GM19035 (cell line): ENCODE data around the gene LPIN1.
A peak's percentile ranks its signal among the peaks of the same experiment; 100 is the strongest.

Experiments
- ATAC-seq: cut with Tn5 transposase; IDR thresholded peaks from one replicate; pipeline ENCODE4 v1.9.1; 2021; ENCODE audit not compliant: unreplicated experiment

Gene LPIN1

DNA sequence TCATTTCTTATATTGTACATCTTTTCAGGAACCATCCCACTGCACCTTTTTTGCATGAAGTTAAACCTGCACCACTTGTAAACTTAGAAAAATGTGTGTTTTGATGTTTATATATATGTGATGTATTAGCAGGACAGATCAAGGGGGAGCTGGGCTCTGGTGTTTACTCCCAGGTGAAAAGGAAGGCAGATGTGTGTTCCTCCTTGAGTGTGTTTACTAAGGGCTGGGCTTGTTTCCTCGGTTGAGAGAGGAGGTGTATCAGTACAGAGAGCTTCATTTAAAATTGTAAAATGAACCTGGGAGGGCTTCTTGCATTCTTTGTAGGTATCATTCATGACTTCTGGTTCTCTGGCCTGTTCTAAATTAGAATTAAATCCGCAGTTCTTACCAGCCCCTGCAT is 14.8 kb downstream of the LPIN1 start:
- ATAC-seq = no peak

DNA sequence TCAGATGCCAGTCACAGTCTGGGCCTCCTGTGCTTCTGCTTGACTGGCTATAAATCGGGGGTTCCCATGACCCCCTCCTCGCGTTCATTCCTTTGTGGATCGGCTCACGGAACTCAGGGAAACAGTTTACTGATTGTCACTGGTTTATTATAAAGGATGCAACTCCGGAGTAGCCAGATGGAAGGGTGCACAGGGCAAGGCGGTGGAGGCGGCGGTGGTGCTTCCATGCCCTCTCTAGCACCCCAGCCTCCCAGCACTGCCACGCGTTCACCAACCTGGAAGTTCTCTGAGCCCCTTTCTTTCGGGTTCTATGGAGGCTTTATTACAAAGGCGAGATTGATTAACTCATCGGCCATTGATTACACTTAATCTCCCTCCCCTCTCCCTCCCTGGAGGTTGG is 15.6 kb downstream of the LPIN1 start:
- no peak for ATAC-seq

DNA sequence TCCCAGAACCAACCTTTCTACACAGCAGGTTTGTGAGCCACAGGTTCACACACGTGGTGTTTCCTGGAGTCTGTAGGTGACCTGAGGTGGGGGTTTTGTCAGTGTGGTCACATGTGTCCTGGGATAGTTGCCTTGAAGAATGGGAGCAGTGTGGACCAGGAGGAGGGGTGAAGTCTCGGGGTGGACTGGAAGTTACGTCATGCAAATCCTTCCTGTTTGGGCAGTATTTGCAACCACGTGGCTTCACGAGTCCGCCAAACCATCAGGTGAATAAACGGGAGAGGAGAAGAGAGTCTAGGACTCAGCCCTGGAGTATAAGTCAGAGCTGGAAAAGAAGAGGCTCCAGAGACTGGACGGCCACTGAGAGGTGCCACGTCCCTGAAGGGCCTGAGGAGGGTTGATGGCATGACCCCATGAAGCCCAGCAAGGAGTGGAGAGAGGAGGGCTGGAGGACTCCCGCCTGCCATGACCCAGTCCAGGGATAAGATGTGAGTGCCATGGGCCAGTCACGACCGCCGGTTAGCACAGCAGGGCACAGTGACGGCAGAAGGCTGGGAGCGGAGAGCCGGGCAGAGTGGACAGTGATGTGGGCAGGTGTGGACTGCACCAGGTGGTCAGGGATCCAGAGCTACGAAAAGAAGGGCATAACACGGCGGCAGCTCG is 16.5 kb downstream of the LPIN1 start:
- ATAC-seq = no peak

DNA sequence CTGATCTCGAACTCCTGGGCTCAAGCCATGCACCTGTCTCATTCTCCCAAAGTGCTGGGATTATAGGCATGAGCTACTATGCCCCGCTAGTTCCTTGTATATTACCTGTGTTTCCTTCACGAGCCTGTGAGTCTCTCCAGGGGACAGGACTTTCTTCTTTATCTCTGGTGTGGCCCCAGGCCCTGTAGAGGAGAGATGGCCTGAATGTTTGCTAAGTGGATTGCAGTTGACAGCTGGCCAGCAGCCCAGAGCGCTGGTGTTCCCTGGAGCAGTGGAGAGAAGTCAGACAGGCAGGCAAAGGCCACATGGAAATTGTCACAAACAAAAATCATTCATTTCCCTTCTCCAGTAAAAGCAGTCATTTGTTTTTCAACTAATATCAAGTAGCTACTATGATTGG is 17.9 kb downstream of the LPIN1 start:
- ATAC-seq = no peak

DNA sequence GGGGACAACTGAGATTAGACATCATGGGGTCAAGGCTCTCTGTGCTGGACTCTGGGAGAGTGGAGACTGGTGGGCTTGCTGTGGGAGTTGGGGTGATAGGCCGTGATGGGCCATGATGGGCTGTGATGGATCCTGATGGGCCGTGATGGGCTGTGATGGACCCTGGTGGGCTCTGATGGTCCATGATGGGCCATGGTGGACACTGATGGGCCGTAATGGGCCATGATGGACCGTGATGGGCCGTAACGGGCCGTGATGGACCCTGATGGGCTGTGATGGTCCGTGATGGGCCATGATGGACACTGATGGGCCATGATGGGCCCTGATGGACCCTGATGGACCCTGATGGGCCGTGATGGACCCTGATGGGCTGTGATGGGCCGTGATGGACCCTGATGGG is 18.5 kb downstream of the LPIN1 start:
- no peak for ATAC-seq

DNA sequence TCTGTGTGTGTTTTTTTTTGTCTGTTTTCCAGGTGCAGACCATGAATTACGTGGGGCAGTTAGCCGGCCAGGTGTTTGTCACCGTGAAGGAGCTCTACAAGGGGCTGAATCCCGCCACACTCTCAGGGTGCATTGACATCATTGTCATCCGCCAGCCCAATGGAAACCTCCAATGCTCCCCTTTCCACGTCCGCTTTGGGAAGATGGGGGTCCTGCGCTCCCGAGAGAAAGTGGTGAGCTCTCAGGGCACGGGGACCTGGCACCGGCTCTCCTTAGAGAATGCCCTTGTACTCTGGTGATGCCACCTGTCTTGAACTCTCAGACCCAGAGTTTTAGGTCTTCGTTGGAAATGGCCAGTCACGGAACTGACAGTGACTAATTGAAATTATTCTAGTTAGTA is 19.1 kb downstream of the LPIN1 start:
- ATAC-seq = no peak

DNA sequence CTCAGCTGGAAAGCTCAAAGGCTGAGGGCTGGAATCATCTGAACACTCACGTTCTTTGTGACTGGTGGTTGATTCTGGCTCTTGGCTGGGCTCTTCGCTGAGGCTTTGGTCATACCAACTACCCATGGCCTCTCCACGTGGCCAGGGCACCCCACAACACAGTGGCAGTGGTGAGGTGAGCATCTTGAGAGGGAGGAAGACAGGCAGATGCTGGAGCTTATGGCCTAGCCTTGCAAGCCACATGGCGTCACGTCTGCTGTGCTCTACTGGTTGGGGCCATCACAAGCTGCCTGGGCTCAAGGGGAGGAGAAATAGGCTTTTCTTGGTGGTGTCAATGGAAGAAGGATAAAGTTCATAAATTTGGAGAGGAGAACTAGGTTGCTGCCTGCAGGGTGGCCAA is 19.6 kb downstream of the LPIN1 start:
- ATAC-seq = no peak

DNA sequence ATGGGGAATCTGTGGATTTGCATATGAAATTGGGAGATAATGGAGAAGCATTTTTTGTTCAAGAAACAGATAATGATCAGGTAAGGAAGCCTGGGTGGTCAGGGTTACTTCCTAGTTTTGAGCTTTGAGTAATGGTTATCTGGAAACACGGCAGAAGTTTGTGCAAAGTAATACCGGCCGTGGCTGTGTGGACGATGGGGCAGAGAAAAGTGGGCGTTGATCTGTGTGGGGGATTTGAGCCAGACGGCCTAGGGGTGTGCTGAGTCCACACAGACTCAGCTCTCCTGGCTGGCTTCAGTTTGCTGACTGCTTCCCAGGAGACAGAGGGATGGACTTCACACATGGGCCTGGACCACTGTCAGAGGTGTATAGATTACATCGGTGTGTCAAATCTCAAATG is 21.3 kb downstream of the LPIN1 start:
- no peak for ATAC-seq

DNA sequence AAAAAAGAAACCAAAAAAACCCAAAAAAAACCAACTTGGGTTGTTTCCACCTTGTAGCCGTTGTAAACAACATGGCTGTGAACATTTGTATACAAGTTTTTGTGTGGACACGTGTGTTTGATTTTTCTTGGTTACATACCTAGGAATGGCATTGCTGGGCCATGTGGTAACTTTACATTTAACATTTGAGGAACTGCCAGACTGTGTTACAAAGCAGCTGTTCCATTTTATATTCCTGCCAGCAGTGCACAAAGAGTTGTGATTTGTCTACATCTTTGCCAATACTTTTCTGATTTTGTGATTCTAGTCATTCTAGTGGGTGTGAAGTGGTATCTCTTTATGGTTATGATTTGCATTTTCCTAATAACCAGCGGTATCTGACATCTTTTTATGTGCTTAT is 22.5 kb downstream of the LPIN1 start:
- no peak for ATAC-seq

DNA sequence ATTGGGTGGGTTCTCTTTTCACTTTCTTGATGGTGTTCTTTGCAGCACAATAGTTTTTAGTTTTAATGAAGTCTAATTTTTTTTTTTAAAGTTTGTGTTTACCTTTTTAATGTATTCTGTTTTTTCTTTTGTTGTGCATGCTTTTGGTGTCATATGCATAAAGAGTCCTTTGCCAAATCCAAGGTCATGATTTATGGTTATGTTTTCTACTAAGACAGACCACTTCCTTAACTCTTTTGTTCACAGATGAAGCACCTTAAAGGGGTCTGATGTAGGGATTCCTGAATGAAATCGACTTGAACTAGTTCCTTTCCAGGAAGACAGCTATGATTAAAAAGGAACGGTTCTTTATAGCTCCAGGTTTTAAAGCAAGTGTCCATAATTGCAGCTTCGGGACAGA is 23.1 kb downstream of the LPIN1 start:
- no peak for ATAC-seq

DNA sequence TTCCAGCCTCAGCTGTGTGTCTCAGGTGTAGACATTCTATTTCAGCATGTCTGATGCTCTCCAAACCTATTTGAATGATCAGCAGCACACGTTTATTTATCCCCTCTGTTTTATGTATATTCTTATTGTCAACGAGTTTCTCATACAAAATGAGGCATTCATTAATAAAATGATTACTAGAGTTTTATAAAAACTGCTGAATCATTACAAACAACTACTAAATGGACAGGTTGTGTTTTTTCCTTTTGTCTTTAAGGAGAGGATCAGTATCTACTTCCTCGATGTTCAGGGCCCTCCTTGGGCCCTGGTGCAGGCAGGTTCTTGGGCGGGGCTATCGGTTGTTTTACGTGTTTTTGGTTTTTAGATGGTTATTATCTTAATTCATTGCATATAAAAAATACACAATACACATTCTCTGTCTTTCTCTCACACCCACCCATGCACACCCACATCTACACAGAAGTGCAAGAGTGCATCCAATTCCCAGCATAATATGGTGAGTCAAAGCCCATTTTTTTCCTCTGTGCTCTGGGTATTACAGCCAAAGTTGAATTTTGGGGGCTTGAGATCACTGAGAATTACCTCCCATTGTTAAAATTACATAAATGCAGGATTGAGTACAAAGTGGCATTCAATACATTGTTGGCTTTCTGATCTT is 24.2 kb downstream of the LPIN1 start:
- no peak for ATAC-seq

DNA sequence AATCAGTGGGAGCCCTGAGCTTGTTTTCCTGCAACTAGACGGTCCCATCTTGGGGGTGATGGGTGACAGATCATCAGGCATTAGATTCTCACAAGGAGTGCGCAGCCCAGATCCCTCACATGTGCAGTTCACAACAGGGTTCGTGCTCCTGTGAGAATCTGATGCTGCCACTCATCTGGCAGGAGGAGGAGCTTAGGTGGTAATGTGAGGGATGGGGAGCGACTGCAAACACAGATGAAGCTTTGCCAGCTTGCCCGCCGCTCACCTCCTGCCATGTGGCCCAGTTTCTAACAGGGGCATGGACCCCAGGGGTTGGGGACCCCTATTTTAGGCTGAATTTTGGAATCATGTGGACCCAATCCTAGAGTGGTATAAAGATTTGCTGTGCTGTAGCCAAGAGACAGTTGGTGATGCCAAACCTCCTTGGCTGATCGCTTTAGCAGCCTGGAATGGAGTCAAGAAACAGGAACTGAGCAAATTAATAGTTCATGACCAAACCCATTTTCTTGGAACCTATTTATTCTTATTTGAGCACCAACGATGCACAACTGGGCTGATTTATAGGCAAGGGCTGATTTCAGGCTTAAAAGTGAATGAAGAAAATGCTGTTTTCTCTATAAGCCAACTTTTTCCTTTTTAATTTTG is 25.7 kb downstream of the LPIN1 start:
- no peak for ATAC-seq

DNA sequence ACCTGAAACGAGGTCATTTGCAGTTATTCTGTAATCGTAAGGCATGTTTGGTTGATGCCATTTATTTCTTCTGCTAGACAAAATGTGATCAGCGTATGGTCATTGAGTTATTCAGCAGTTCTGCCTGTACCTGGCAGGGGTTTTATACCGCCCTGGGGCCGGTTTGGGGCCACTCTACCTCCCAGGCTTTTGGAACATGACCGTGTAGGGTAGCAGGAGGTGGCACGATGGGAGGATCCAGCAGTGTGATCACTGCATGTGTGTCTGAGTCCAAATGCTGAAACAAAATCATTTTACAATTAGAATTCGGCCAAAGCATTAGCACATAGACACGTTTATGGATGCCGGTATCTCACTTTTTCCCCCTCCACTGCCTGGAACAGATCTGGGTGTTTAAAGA is 26.7 kb downstream of the LPIN1 start:
- no peak for ATAC-seq

DNA sequence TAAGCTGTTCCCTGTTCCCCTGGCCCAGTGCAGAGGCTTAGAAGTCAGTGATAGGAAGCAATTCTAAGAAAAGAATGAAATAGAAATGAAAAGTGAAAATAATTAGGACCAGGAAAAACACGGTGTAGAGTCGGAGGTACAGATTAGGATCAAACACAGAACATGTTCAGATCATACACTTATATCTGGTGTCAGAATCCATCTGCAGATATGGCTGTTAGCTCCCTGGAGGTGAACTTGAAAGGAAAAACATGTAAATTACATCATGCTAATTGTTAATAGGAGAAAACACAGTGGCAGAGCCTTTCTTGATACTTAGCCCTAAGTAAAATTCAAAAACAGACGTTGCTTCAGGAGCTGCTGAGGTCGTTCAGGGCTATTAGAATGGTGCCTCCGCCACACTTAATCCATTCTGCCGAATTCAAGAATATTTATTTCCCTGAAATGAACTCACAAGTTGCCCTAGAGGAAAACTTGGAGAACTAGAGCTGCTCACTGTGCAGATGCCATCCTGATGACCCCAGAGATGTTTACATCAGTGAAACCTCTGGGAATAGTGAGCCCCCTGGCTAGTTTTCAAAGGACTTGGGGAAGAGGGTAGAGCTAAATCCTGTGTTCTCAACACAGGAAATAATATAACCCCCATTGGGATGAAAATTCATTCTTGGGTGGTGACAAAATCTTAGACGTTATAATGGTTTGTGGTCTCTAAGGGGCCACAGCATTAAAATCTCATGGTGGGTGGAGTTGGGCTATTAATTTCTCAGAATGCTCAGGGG is 27.5 kb downstream of the LPIN1 start:
- ATAC-seq = no peak

DNA sequence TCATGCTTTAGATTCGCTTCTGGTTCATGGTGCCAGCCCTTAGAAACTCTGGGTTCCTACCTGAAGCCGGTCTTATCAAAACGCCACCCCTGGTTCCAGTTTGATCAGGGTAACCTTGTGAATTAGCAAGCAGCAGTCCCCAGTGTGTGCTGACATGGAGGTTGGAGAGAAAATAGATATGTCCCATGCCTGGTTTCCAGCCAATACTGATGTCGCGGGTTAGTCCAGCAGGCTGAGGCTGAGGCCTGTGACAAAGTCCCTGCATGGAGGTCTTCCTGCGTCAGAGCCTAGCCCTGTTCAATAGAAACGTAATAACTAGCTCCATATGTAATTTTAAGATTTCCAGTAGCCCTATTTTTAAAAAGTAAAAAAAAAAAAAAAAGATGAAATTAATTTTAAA is 28.2 kb downstream of the LPIN1 start:
- ATAC-seq = no peak

DNA sequence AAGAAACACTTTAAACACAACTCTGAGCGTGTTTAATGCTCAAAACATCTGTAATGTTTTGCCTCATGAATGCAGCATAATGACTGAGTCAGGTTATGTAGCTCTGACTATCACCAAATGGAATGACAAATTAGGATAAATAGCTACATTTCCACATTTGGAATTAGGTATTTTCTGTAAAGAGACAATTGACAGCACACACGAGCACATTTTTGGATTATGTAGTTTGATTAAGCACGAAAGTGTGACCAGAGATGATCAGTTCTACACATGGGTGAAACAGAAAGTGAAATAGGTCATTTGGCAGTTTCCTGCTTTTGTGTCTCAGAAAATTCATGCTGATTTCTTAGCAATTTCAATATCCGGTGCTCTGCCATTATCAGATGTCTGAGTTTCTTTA is 29.0 kb downstream of the LPIN1 start:
- ATAC-seq = peak; percentile 83

DNA sequence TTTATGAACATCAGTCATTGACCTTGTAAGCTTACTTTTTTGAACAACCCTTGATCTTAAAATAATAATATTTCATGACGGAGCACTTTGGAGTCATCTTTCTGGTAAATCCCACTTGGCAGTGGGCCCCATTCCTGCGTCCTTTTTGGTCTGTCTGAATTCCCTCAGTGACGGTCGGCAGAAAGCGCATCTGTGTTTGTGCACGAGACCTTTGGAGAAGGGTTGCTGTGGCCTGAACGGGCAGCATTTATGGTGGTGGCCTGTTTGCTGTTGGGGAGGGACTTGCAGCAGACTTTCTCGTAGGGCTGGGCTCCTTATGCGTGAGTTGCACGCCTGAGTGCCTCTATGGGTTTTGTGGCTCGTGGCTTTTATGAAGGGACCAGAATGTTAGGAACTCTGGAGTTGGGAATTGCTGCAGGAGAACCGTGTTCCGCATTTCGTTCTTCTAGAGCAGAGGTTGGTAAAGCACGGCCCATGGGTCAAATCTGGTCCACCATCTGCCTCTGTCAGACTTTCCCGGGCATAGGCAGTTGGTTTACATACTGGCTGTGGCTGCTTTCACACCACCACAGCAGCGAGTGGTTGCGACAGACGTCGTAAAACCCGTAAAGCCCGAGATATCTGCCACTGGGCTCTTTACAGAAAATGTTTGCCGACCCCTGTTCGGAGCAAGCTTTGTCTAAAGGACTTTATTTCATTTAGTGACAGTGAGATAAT is 30.8 kb downstream of the LPIN1 start:
- no peak for ATAC-seq

DNA sequence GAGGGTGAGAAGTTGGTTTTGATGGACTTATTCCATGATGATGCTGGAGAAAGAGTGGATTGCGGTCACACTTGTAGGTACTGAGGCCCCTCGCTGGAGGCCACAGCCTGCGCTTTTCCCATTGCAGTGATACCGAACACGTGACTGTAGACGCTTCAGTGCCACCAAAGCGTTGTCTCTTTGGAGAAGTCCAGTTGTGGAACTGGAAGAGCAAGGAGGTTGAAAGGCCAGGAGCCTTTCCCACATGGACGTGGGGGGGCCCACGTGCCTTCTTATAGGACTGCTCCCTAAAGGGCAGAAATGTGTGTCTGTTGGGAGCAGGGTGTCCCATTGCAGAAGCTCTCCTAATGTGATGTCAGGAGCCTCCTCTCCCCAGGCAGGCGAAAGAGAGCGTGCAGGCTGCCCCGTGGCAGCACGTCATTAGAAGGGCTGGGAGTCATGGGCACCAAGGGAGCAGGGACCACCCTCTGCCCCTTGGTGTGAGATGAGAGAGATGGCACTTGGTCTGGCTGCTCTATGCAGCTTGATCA is 31.5 kb downstream of the LPIN1 start:
- ATAC-seq = no peak

DNA sequence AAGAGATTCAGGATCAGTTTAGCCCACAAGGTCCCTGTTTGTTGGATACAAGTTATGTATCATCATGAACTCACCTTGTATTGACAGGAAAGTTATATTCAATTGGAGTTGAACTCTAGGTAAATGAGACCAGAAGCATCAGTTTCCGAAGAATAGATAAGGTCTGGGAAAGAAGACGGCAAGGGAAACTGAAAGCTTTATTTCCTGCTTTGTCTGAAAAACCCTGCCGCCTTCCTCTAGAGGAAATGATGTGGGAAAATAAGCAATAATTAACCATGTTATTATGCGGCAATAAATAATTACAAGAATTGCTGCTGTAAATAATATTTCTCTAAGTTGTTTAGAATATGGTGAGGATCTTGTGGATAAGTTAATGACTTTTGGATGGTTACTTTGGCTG is 32.0 kb downstream of the LPIN1 start:
- ATAC-seq = no peak

DNA sequence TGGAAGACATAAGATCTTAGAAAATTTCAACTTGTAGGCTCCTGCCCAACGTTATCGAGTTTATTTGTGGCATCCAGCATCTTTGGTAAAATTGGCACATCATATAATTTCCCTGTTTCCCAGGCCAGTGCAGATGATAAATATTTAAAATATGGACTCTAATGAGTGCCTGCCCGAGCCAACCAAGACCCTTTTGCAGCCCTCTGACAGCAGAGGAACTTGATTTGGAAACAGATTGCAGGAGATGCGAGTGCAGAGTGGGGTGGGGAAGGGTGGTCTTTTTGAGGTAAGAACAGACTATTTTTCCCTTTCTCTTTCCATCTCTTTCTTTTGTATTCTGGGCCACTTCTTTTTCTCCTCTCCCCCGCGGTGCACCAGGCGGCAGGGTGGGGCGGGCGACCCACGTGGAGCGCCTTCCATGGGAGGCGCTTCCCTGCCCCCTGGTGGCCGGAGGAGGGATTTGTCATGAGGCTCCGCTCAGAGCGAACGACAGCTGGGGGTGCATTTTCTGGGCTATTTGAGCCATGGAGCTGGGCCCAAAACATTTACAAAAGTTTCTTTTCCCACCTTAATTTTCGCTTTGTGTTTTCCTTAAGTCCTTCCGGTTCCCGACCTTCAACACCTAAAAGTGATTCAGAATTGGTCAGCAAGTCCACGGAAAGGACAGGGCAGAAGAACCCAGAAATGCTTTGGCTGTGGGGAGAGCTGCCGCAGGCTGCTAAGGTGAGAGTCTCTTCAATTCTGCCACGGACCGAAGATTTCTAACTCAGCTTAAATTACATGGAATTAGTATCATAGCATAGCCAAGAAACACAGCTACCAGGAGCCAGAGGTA is 32.7 kb downstream of the LPIN1 start:
- peak; percentile 84 for ATAC-seq
